Mesenteric fat pad (tissue), 1 donor: ENCODE results near the gene PGBD1. TPM values are rescaled to one million over a fixed set of nuclear protein-coding genes. Genes with fewer than 3 reads are reported as not detected.
A peak's percentile ranks its signal among the peaks of the same experiment; 100 is the strongest.

Source experiments
- DNase-seq: peaks from one replicate; pipeline ENCODE4 v3.0.0-alpha.2; 2020; ENCODE audit warnings: low spot score
- total RNA-seq: library from RNA; stranded (reverse); fragmentation: NEBNext Ultra II Directional; extraction: Animal tissue kit (Norgen Biotek cat#: 25700); gene quantifications from one replicate; pipeline ENCODE4 v1.2.1, GENCODE V29; 2021
- donor health status: DM: yes; HTN: yes; CAD: no.

The PGBD1 gene
- total RNA-seq, 1 donor from 2014 or later: 4.0 TPM

DNA sequence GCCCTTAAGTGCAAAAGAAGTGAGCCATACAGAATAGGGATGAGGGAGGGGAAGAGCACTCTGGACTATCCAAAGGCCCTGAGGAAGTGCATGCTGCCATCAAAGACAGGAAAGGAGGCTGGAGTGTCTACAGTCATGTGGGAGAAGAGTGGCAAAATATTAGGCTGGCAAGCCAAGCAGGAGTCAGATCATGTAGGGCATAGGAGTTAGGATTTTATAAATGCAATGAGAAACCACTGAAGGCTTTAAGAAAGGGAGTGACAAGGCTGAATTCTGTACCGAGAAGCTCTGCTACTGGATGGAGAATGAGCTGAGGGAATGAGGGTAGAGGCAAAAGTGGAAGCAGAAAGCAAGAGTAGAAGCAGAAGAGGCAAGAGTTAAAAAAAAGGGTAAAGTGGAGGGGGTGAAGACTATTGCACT, 52.2 kb downstream of the PGBD1 start:
- no peak for DNase-seq

DNA sequence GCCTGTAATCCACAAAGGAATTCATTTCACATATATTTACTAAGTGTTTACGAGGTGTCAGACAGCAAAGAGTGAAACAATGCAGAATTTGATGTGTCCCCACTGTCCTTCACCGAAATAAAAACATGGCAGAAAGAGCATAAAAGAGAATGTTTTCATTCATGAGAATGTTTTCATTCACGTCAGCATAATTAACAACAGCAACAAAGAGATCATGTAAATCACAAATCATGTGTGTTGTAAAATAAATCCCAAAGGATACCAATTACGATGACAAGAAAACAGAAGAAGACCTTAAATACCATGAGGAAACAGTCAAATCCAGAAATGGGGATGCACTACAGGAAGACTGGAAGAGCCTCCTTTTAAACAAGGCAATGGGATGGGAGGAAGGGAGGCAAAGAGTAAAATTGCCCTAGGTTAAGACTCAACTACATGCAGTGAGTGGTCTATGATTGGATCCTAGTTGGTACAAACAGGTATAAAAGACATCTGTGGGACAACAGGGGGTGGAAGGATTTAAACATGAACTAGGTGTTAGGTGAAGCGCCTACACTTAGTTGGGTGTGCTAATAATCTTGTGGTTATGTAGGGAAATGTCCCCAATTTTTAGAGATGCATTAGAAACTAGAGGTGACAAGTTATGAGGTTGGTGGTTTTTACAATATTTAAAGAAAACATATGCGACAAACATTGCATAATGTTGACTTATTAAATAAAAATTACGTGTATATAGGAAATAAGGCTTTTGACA, 53.1 kb downstream of the PGBD1 start:
- no peak for DNase-seq

DNA sequence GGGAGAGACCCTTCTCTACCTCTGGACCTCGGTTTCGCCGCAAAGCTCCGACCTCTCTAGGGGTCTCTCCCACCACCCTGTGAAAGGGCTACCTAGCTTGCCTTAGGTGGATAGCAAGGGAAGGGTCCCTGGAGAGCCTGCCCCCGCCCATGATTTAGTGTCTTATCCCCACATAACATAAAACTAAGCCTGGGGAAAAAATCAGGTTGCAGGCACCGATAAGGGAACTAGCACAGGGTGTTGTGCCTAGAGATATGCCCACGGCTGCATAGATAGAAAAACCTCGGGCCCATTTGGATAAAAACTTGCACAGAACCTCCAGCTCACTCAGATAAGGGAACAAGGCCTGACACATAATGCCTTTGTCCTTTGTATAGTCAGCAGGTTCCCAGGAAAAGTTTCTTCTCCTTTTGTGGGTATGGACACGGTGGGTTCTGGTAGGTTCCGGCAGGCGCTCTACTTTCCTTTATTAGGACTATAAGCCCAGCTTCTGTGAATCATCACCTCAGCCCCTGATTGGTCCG, 53.7 kb downstream of the PGBD1 start:
- DNase-seq: no peak

DNA sequence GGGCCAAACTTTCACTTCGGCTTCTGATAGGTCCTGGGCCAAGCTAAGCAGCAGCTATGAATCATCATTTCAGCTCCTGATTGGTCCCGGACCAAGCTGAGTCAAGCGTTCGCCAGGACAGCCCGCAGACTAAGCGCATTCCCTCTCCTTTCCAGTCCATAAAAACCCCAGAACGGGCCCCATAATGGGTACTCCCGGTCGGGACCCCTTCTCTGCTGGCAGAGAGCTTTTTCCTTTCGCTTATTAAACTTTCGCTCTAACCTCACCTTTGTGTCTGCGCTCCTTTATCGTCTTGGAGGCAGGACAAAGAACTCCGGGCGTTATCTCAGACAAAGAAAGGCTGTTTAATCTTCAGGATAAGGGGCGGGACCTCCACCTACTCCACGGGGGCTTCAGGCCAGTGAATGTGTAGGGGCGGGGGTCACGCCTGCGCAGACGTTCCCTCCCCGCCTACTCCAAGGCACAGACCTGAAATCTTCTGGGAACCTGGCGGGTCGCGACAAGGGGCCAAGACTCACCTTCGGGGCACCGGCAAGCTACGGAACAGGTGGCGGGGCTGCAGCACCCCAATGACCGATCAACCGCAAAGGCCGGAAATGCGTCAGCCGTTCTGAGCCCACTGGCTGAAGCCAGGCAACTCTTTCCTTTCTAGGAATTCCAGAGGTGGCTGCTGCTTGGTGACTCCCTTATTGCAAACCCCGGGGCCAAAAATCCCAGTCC, 54.4 kb downstream of the PGBD1 start, which contains the start of gene ZSCAN31:
Gene ZSCAN31 (minus strand): TSS at position 585 of the 720 bp plus-strand sequence. CDS start 6,465 bp downstream, outside the sequence.
- DNase-seq: peak; percentile 95

DNA sequence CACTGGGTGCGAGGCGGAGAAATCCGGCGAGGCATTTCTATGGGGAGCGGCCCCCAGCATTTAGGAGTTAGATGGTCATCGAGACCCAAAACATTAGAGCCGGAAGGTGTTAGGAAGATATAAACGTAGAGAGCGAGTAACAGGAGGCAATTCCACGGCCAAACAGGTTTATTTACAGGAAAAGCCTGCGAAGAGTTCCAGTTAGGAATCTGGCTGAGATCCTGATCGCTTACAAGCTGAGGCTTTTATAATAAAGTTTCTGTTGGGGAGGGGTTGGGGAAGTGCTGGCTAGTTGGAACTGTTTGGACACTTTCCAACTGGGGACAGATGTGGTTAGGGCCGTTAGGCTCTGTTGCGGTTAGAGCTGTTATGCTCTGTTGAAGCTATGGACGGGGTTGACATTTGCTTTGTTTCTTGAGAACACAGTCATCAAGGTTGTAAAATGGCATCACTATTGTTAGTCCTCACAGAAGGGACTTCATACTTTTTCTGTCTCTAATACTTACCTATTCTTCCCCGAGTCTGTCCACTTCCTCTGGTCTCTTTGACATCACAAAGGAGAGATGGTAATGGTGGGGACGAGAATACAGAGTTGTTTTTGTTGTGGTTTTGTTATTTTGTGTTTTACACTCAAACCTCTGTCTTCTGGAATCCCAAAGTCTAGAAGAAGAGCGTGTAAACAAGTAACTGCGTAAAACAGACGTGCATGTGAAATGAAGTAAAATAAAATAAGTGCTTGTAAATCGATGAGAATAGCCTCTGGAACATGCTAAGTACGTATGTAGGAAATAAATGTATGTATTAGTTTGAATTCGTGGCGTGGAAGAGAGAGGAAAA, 55.1 kb downstream of the PGBD1 start:
- DNase-seq: no peak

DNA sequence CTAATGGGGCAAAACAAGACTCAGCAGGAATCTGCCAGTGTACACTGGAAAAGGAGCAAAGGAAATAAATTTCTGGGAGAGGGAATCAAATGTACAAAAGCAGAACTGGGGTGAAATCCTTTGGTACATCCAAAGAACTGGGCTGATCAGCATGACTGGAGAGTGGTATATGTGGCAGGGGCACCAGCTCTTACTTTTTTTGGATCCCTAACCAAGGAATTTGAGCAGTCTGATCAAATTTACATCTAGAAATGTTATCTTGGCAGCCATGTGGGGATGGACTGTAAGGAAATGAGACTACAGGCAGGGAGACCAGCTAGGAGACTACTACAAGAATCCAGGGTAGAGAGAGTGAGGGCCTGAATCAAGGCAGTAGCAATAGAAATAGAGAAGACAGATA, 55.7 kb downstream of the PGBD1 start:
- DNase-seq: no peak

DNA sequence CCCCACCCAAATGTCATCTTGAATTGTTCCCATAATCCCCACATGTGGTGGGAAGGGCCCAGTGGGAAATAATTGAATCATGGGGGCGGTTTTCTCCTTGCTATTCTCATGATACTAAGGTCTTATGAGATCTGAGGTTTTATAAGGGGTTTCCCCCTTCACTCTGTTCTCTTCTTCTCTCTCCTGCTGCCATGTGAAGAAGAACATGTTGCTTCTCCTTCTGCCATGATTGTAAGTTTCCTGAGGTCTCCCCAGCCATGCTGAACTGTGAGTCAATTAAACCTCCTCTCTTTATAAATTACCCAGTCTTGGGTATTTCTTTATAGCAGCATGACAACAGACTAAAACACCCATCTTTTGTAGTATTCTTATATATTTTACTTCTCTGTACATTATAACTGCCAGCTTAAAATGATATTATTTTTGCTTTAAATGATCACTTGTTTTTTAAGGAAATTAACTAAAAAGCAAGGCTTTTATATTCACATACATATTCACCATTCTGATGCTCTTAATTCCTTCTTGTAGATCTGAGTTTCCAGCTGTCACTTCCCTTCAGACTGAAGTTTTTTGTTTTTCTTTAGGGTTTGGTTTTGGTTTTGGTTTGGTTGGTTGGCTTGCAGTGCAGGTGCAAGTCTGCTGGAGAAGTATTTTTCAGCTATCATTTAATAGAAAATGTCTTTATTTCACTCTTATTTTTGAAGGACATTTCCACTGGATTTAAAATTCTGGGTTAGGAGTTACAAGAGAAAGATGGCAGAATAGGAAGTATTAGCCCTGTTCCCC, 59.1 kb downstream of the PGBD1 start:
- no peak for DNase-seq

DNA sequence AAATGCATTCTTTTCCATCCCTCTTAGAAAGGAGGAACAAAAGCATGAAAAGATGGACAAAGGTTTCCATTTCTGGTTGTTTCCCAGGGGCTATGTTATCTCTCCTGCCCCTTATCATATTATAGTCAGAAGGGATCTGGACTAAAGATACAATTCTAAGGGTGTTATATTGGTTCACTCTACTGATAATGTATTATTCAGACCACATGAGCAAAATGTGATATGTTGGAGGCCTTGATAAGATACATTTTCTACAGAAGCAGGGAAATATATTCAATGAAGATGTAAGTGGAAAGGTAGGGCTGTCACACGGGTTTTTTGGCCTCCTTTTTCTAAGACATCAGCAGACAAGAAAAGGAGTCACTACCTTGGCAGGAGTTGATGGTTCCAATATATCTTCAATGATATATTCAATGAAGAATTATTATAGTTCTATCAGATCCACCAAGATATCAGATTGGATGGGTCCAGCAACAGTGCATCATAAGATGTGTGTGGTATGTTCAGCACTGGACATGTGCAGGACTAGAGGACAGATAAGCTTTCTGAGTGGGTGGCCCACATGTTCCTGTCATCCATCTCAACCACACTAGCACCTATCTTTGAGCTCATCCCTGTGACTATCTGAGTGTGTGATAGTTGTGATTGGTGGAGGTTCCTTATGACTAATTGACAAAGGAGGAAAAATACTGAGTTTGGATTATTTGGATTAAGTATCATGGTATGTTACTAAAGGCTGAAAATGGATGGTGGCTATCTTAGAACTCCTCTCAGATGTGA, 62.7 kb downstream of the PGBD1 start:
- no peak for DNase-seq

DNA sequence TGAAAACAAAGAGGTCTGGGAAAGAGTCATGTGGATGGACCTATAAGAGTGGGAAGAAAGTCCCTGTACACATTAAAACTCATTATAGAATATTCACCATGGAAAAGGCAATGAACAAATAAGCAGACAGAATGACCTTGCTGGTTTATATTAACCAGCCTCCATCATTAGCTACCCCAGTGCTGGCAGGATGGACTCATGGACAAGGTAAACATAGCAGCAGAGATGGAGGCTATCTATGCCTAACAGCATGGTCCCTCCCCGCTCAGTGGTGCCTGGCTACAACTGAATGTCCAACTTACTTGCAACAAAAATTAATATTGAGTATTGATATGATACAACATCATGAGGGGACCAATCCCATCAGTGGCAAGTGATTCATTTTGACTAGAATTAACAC, 63.8 kb downstream of the PGBD1 start:
- no peak for DNase-seq

DNA sequence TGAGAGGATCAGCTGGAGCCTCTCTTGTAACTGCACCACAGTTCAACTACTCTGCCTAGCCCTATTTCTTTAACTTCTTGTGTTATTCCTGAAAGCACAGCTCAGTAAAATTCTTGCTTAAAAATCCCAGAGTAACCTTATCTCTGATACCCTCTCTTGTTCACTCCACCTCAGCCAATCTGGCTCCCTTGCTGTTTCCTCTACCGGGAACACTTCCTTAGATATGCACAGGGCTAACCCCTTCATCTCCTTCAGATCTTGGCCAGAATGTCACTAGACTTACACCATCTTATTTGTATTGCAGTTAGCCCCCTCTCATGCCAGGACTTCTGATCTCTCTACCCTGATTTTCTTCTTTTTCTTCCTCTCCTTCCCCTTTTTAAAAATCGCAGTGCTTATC, 65.7 kb downstream of the PGBD1 start:
- no peak for DNase-seq

DNA sequence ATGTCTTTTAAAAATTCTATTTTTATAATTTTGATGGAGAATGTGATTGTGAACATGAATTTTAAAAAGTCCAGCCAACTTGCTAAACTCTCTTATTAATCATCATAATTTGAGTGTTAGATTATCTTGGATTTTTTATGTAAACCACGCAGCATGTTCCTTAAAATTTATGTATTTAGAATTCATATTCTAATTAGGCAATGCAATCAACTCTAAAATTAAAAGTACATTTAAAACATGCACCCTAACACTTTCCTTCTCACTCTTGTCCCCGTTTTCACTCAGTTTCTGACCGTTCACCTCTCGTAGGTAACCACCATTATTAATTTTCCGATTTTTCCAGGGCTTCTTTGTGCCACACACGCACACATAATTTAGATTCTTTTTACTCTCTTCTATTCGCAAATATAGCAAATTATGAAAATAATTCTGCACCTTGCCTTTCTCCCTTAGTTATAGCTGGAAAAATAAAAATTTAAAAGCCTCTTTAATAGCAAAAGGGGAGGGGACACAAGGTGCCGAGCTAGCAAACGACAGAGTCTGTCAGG, 68.0 kb downstream of the PGBD1 start:
- DNase-seq: no peak

DNA sequence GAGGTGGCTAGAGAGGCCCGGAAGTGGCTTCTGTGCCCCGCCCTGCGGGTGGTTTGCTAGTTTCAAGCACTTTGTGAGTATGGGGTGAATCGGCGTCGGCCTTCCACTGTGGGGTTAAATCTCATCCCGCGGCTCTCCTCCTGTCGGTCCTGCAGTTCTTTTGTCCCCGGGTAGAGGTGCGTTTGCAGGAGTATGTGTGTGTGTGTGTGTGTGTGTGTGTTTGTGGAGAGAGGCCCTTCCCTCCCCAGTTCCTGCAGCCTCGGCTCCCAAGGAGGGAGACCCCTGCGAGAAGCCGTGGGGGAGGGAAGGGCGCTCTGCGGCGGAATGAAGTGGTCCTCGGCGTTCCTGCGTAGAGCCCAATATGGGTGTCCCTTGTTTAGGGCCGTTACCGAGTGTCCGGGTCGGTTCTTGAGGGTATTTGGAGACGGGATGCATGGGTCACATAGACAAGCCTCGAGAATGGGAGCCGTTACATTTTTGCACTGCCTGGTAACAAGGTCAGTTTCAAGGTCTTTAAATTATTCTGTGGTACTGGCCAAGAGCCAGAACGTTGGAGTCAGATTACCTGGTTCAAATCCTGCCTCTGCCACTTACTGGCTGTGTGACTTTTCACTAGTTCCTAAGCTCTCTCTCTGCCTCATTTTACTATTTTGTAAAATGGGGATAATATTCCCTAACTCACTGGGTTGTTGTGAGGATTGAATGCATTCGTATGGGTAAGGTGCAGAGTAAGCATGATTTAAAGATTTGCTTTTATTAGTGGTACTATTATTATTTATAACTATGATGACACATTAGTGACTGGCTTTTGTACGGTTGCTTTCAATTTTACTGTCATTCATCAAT, 68.7 kb downstream of the PGBD1 start, which contains the start of gene ZKSCAN3:
Gene ZKSCAN3 (plus strand): TSS at position 56 of the 846 bp plus-strand sequence. CDS start 9,640 bp downstream, outside the sequence.
- DNase-seq: no peak

DNA sequence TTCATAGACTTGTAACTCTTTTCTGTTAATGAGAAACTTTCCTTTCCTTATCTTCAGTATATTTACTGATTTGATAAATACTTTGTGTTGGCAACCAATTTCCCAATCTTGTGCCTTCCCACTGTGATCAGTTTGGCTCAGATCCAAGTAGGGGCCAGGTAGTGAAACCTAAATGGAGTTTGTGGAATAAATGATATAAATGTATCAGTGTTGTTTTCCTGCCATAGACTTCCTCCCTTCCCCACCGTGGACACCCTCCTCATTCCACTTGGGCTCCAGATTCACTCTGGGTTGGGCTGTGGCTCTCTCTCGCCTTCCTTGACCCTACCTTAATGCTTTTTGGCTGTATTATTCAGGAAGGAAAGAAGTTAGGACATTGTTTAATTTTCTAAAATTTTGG, 69.7 kb downstream of the PGBD1 start:
- DNase-seq: no peak

DNA sequence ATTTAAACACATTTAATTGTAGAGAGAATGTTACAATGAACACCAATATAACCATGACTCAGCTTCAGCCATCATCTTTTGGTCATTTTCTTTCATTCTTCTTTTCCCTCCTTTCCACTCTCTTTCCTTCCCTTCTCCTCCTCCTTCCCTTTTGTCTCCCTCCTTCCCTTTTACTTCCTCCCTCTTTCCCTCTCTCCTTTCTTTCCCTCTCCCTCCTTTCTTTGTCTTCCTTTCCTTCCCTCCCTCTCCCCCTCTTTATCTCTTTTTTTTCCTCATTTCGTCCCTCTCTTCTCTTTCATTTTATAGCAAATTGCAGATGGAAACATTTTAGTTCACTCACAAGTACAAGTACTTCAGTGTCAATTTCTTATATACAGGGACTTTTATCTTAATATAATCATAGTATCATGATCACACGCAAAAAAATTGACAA, 70.1 kb downstream of the PGBD1 start:
- no peak for DNase-seq
